ENCODE results near the gene TBRG1.

DNA sequence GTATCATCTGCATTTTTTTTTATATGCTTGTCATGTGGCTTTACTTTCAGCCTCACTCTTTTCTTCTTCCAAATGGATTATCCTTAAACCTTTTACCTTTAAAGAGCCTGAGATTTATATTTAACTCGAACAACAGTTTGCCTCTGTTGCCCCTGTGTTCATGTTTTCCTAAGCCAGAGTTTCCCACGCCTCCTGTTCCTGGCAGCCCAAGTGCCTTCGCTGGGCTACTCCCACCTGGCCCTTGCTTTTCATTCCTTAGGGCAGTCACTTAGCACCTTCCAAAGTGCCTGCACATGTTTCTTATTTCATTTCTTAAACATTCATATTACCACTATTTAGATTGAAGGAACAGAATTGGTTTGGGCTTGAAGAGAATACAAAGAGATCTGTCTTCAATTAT, 13.3 kb downstream of the TBRG1 start:
- TF ChIP-seq, protein P1, sequence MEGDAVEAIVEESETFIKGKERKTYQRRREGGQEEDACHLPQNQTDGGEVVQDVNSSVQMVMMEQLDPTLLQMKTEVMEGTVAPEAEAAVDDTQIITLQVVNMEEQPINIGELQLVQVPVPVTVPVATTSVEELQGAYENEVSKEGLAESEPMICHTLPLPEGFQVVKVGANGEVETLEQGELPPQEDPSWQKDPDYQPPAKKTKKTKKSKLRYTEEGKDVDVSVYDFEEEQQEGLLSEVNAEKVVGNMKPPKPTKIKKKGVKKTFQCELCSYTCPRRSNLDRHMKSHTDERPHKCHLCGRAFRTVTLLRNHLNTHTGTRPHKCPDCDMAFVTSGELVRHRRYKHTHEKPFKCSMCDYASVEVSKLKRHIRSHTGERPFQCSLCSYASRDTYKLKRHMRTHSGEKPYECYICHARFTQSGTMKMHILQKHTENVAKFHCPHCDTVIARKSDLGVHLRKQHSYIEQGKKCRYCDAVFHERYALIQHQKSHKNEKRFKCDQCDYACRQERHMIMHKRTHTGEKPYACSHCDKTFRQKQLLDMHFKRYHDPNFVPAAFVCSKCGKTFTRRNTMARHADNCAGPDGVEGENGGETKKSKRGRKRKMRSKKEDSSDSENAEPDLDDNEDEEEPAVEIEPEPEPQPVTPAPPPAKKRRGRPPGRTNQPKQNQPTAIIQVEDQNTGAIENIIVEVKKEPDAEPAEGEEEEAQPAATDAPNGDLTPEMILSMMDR (IDR thresholded peaks at IDR 0.05; ENCODE audit: low read depth, low read length, missing input control): no peak
- TF ChIP-seq, protein P2, sequence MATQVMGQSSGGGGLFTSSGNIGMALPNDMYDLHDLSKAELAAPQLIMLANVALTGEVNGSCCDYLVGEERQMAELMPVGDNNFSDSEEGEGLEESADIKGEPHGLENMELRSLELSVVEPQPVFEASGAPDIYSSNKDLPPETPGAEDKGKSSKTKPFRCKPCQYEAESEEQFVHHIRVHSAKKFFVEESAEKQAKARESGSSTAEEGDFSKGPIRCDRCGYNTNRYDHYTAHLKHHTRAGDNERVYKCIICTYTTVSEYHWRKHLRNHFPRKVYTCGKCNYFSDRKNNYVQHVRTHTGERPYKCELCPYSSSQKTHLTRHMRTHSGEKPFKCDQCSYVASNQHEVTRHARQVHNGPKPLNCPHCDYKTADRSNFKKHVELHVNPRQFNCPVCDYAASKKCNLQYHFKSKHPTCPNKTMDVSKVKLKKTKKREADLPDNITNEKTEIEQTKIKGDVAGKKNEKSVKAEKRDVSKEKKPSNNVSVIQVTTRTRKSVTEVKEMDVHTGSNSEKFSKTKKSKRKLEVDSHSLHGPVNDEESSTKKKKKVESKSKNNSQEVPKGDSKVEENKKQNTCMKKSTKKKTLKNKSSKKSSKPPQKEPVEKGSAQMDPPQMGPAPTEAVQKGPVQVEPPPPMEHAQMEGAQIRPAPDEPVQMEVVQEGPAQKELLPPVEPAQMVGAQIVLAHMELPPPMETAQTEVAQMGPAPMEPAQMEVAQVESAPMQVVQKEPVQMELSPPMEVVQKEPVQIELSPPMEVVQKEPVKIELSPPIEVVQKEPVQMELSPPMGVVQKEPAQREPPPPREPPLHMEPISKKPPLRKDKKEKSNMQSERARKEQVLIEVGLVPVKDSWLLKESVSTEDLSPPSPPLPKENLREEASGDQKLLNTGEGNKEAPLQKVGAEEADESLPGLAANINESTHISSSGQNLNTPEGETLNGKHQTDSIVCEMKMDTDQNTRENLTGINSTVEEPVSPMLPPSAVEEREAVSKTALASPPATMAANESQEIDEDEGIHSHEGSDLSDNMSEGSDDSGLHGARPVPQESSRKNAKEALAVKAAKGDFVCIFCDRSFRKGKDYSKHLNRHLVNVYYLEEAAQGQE (IDR thresholded peaks at IDR 0.05): no peak
- TF ChIP-seq SP1 (IDR thresholded peaks at IDR 0.05) (no peak), JUND (IDR thresholded peaks at IDR 0.05) (no peak), RAD21 (IDR thresholded peaks at IDR 0.05) (no peak), TAF1 (conservative IDR thresholded peaks at IDR 0.05) (no peak), EGR1 (IDR thresholded peaks at IDR 0.05; ENCODE audit: low read depth in 2 of 2) (no peak), ZBTB33 (IDR thresholded peaks at IDR 0.05) (no peak), GABPA (IDR thresholded peaks at IDR 0.05 in 1 of 2, conservative IDR thresholded peaks at IDR 0.05 in 1 of 2) (no peak), FOXA1 (IDR thresholded peaks at IDR 0.05) (no peak)
- TF ChIP-seq, protein P3, sequence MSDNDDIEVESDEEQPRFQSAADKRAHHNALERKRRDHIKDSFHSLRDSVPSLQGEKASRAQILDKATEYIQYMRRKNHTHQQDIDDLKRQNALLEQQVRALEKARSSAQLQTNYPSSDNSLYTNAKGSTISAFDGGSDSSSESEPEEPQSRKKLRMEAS (IDR thresholded peaks at IDR 0.05): no peak
